IMR-90 (cell line): ENCODE results near the gene XAGE1B. TPM values are rescaled to one million over a fixed set of nuclear protein-coding genes. Genes with fewer than 3 reads are reported as not detected.
"Not testable (repeated sequence)": the region's sequence is repeated elsewhere in the genome, so short reads cannot be mapped to it uniquely, and the experiment has no call there.

Experiments used
- ATAC-seq: fragments of 200-7000 bp; cut with Tn5 transposase; 2 replicates; pipeline ENCODE4 v1.9.1; 2020; ENCODE audit warnings: low read depth, mild to moderate bottlenecking, moderate library complexity
- Bru-seq: library from RNA; stranded (reverse); fragments of 400-500 nt; gene quantifications from one replicate; lab custom pipeline; 2021; lab: Mats Ljungman, UMichigan
- BruChase-seq, 2 experiments: library from RNA; stranded (reverse); fragments of 400-500 nt; gene quantifications; one replicate each; lab custom pipeline; 2021; lab: Mats Ljungman, UMichigan
- BruUV-seq: library from RNA; stranded (reverse); fragments of 400-500 nt; replicated peaks from 2 replicates; lab custom pipeline; 2021; lab: Mats Ljungman, UMichigan
- CTCF ChIA-PET: fragments of 300-600 bp; formaldehyde crosslinking; extraction: SDS; loops from one replicate; lab custom pipeline; 2021; ENCODE audit warnings: antibody characterized with exemption; lab: Yijun Ruan, JAX
- POLR2A ChIA-PET: fragments of 300-600 bp; sonication (Branson Sonifier 250); formaldehyde crosslinking; loops from one replicate; lab custom pipeline; 2022; ENCODE audit warnings: antibody characterized with exemption; ENCODE audit not compliant: unreplicated experiment; lab: Charles Lee
- DNase-seq: peaks from one replicate; pipeline ENCODE4 v3.0.0; 2013
- H2AFZ ChIP-seq: replicated peaks from 2 replicates; pipeline ENCODE3; 2013; ENCODE audit warnings: low read length, mild to moderate bottlenecking; ENCODE audit not compliant: poor library complexity
- H2AK5ac ChIP-seq: 2 replicates; pipeline ENCODE4 v1.6.1; 2013; ENCODE audit warnings: low read depth, low read length, inconsistent platforms
- H2AK9ac ChIP-seq: replicated peaks from 2 replicates; pipeline ENCODE3; 2013; ENCODE audit warnings: mild to moderate bottlenecking, low read depth, low read length, moderate library complexity; ENCODE audit not compliant: poor library complexity
- H2BK120ac ChIP-seq: 2 replicates; pipeline ENCODE4 v1.6.1; 2013; ENCODE audit warnings: low read depth, low read length, inconsistent platforms
- H2BK15ac ChIP-seq: 3 replicates; pipeline ENCODE4 v1.6.1; 2013; ENCODE audit warnings: low read depth, low read length, inconsistent platforms
- H2BK20ac ChIP-seq: 2 replicates; pipeline ENCODE4 v1.6.1; 2013; ENCODE audit warnings: low read depth, mild to moderate bottlenecking, inconsistent platforms, low read length, moderate library complexity
- H2BK5ac ChIP-seq: 2 replicates; pipeline ENCODE4 v1.6.1; 2013; ENCODE audit warnings: mild to moderate bottlenecking, low read depth, low read length, inconsistent platforms; ENCODE audit not compliant: poor library complexity, severe bottlenecking
- H3K14ac ChIP-seq: replicated peaks from 2 replicates; pipeline ENCODE4 v1.6.1; 2013; ENCODE audit warnings: low read depth, low read length, inconsistent platforms
- H3K18ac ChIP-seq: 2 replicates; pipeline ENCODE4 v1.6.1; 2013; ENCODE audit warnings: low read depth, low read length, control low read depth
- H3K23ac ChIP-seq: 2 replicates; pipeline ENCODE4 v1.6.1; 2013; ENCODE audit warnings: low read depth, low read length, inconsistent platforms
- H3K27ac ChIP-seq: 2 replicates; pipeline ENCODE4 v1.5.1; 2013; ENCODE audit warnings: mild to moderate bottlenecking, control low read depth, low read length; ENCODE audit not compliant: insufficient read depth
- H3K27me3 ChIP-seq: 2 replicates; pipeline ENCODE4 v1.6.1; 2013; ENCODE audit warnings: low read length; ENCODE audit not compliant: control insufficient read depth, insufficient read depth
- H3K36me3 ChIP-seq: 2 replicates; pipeline ENCODE4 v1.6.1; 2013; ENCODE audit warnings: low read length, mixed read lengths; ENCODE audit not compliant: control insufficient read depth, insufficient read depth
- H3K4ac ChIP-seq: 2 replicates; pipeline ENCODE4 v1.6.1; 2013; ENCODE audit warnings: low read depth, low read length, inconsistent platforms
- H3K4me1 ChIP-seq: 2 replicates; pipeline ENCODE4 v1.6.1; 2013; ENCODE audit warnings: low read length, mixed read lengths; ENCODE audit not compliant: control insufficient read depth, insufficient read depth
- H3K4me2 ChIP-seq: 2 replicates; pipeline ENCODE4 v1.6.1; 2013; ENCODE audit warnings: low read depth, mild to moderate bottlenecking, control low read depth, low read length, moderate library complexity
- H3K4me3 ChIP-seq: 2 replicates; pipeline ENCODE4 v1.5.1; 2013; ENCODE audit warnings: low read depth, mild to moderate bottlenecking, control low read depth, low read length, moderate library complexity; ENCODE audit not compliant: insufficient read depth
- H3K56ac ChIP-seq: 2 replicates; pipeline ENCODE4 v1.6.1; 2013; ENCODE audit warnings: low read length, inconsistent platforms; ENCODE audit not compliant: insufficient read depth; ENCODE audit errors: extremely low read depth
- H3K79me1 ChIP-seq, 2 experiments: 2 replicates each; pipeline ENCODE4 v1.6.1; 2013; ENCODE audit warnings: low read length in 2 of 2, inconsistent platforms in 1 of 2, low read depth in 1 of 2
- H3K9ac ChIP-seq: 2 replicates; pipeline ENCODE4 v1.6.1; 2013; ENCODE audit warnings: low read depth, low read length, control low read depth
- H3K9me1 ChIP-seq: 2 replicates; pipeline ENCODE4 v1.6.1; 2013; ENCODE audit warnings: low read length, inconsistent platforms; ENCODE audit not compliant: insufficient read depth
- H3K9me3 ChIP-seq: 2 replicates; pipeline ENCODE4 v1.6.1; 2013; ENCODE audit warnings: low read length; ENCODE audit not compliant: control insufficient read depth, insufficient read depth
- H4K20me1 ChIP-seq: 2 replicates; pipeline ENCODE4 v1.6.1; 2013; ENCODE audit warnings: low read length, inconsistent platforms; ENCODE audit not compliant: insufficient read depth
- H4K5ac ChIP-seq: 2 replicates; pipeline ENCODE4 v1.6.1; 2013; ENCODE audit warnings: mild to moderate bottlenecking, low read depth, low read length, control low read depth
- H4K8ac ChIP-seq, 2 experiments: 2 replicates each; pipeline ENCODE4 v1.6.1; 2013; ENCODE audit warnings: low read depth in 2 of 2, low read length in 2 of 2, control low read depth in 1 of 2, inconsistent platforms in 1 of 2
- H4K91ac ChIP-seq: 2 replicates; pipeline ENCODE4 v1.6.1; 2013; ENCODE audit warnings: low read depth, low read length, inconsistent platforms; ENCODE audit not compliant: insufficient read depth
- WGBS, 2 experiments: methylation state at CpG; one replicate each; pipeline versions ENCODE4 v1.1.5 to v1.1.7; 2013; ENCODE audit warnings: missing lambda C conversion rate in 2 of 2; ENCODE audit not compliant: insufficient read length in 1 of 2; ENCODE audit errors: extremely low coverage in 2 of 2; 5-methylcytosine and 5-hydroxymethylcytosine counted together
- dilution Hi-C: fragments of 300-500 bp; cut with HindIII; formaldehyde crosslinking; loops from one replicate; pipeline ENCODE4 v1.14.3; 2018; ENCODE audit warnings: low sequenced_read_pairs; ENCODE audit not compliant: unreplicated experiment
- in situ Hi-C: fragments of 300-500 bp; cut with MboI; formaldehyde crosslinking; loops from 3 replicates; pipeline ENCODE4 v1.14.3; 2019; ENCODE audit warnings: low sequenced_read_pairs, inconsistent platforms, mixed read lengths
- intact Hi-C: fragments of 100-400 bp; cut with micrococcal nuclease; formaldehyde crosslinking; loops from 2 replicates; pipeline ENCODE4 v1.10.0; 2022
- long read RNA-seq: library from polyadenylated mRNA; unstranded; transcript quantifications from one replicate; pipeline ENCODE4 v2.0.0, GENCODE V29; 2021; ENCODE audit not compliant: unreplicated experiment
- polyA plus RNA-seq, 3 experiments: library from polyadenylated mRNA; depleted of rRNA; stranded (reverse); fragments of >200 nt; gene quantifications; 2 replicates each; pipeline ENCODE4 v1.2.3, GENCODE V29; 2012; ENCODE audit warnings: low replicate concordance in 1 of 3
- total RNA-seq: library from RNA; depleted of rRNA; stranded (reverse); fragments of >200 nt; gene quantifications from 2 replicates; pipeline ENCODE4 v1.2.3, GENCODE V29; 2012; rRNA removed

Gene XAGE1B, protein sequence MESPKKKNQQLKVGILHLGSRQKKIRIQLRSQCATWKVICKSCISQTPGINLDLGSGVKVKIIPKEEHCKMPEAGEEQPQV
- total RNA-seq (not detected in 2 replicates), polyA plus RNA-seq (2012; rRNA removed) (not detected in 2 replicates), Bru-seq, nascent RNA (not detected), BruChase-seq, experiment 1, labeled RNA remaining after a 6-hour chase (not detected), BruChase-seq, experiment 2, labeled RNA remaining after a 2-hour chase (not detected)
- not detected in 2 replicates for polyA plus RNA-seq (2012; cell fraction: cytosol; rRNA removed)
- not detected in 2 replicates for polyA plus RNA-seq (2012; cell fraction: nucleus; rRNA removed; ENCODE audit: low replicate concordance)
- long read RNA-seq = 0 reads

- H2AFZ ChIP-seq, H4K5ac ChIP-seq, H3K4me2 ChIP-seq, H2AK5ac ChIP-seq, H4K8ac ChIP-seq, H3K18ac ChIP-seq, H3K27me3 ChIP-seq, H2BK20ac ChIP-seq, H3K4me1 ChIP-seq, H2AK9ac ChIP-seq, H4K20me1 ChIP-seq, H3K56ac ChIP-seq, DNase-seq, H3K4me3 ChIP-seq, intact Hi-C loops, H3K27ac ChIP-seq, H3K9me3 ChIP-seq, H3K9me1 ChIP-seq, in situ Hi-C loops, H3K4ac ChIP-seq, H3K79me1 ChIP-seq, ATAC-seq, H2BK120ac ChIP-seq, H3K14ac ChIP-seq, BruUV-seq, H4K91ac ChIP-seq, H3K23ac ChIP-seq, H3K36me3 ChIP-seq, POLR2A ChIA-PET, H2BK15ac ChIP-seq, H2BK5ac ChIP-seq, H3K9ac ChIP-seq, dilution Hi-C loops, CTCF ChIA-PET: not testable (repeated sequence)
- no CpG with 5 or more reads among the region's 18 CpGs for WGBS, 2 experiments
Measured at GRCh38 chrX:52516987-52517325, at the start of gene XAGE1B. Gene XAGE1B (minus strand): TSS chrX:52517063. CDS start chrX:52515527, 1,536 bp downstream.
